H1 (cell line): ENCODE data around the gene KLHL14.

Experiments
- CHD2 ChIP-seq: IDR thresholded peaks from 2 replicates; pipeline ENCODE4 v1.6.1; 2012; ENCODE audit warnings: low read length, improper control_type of control experiment
- CTCF ChIP-seq, 3 experiments: IDR thresholded peaks; 1 replicate in 2 of 3; 2 replicates in 1 of 3; pipeline versions ENCODE4 v1.5.1 to v1.6.1; 2011; ENCODE audit warnings: low read length in 3 of 3, mild to moderate bottlenecking in 3 of 3, inconsistent platforms in 2 of 3, low read depth in 1 of 3, moderate library complexity in 1 of 3; ENCODE audit not compliant: insufficient read depth in 1 of 3; ENCODE audit errors: control extremely low read depth in 1 of 3
- EP300 ChIP-seq, 2 experiments: IDR thresholded peaks; 1 replicate in 1 of 2; 2 replicates in 1 of 2; pipeline ENCODE4 v1.6.1; 2011 to 2012; ENCODE audit warnings: low read depth in 2 of 2, low read length in 2 of 2, mild to moderate bottlenecking in 2 of 2, borderline replicate concordance in 1 of 2, inconsistent platforms in 1 of 2, moderate library complexity in 1 of 2
- GTF2F1 ChIP-seq: IDR thresholded peaks from 2 replicates; pipeline ENCODE4 v1.6.1; 2012; ENCODE audit warnings: low read depth, low read length, improper control_type of control experiment, borderline replicate concordance
- MAFK ChIP-seq: IDR thresholded peaks from 2 replicates; pipeline ENCODE4 v1.6.1; 2012; ENCODE audit warnings: low read depth, mild to moderate bottlenecking, improper control_type of control experiment, low read length
- POLR2AphosphoS5 ChIP-seq: IDR thresholded peaks from 2 replicates; pipeline ENCODE4 v1.6.1; 2011; ENCODE audit warnings: low read depth, low read length
- SIRT6 ChIP-seq: IDR thresholded peaks from one replicate; pipeline ENCODE4 v1.7.1; 2012; ENCODE audit warnings: low read length, inconsistent platforms

GRCh38 chr18:32772581-32773381 is at the start of gene KLHL14:
- TF ChIP-seq CHD2 = no peak
- TF ChIP-seq EP300 (IDR thresholded peaks at IDR 0.05; ENCODE audit: borderline replicate concordance in 1 of 2, low read depth in 2 of 2, low read length in 2 of 2) = no peak
- no peak for TF ChIP-seq CTCF (IDR thresholded peaks at IDR 0.05; ENCODE audit: control extremely low read depth in 1 of 3, insufficient read depth in 1 of 3, low read depth in 1 of 3, low read length in 3 of 3)
- TF ChIP-seq POLR2AphosphoS5 = no peak
- TF ChIP-seq SIRT6 = no peak
- no peak for TF ChIP-seq GTF2F1
- TF ChIP-seq MAFK = no peak
